Left lung (tissue), 10 donors: ENCODE results near the gene BAHCC1. TPM values are rescaled to one million over a fixed set of nuclear protein-coding genes. Genes with fewer than 3 reads are reported as not detected.
A peak's percentile ranks its signal among the peaks of the same experiment; 100 is the strongest.

Experiments used
- ATAC-seq: fragments of 200-7000 bp; cut with Tn5 transposase; one replicate; pipeline ENCODE4 v1.9.1; 2020; ENCODE audit warnings: moderate library complexity
- DNase-seq, 4 donors: peaks; one replicate each; pipeline ENCODE4 v3.0.0-alpha.2; 2013 to 2020
- H3K27ac ChIP-seq, 2 donors: fragments of 200-600 bp; sonication (generic) in 1 of 2; one replicate each; pipeline versions ENCODE4 v1.5.0 to v1.8.0; 2020 to 2021
- H3K27me3 ChIP-seq, 2 donors: fragments of 200-600 bp; sonication (generic) in 1 of 2; one replicate each; pipeline versions ENCODE4 v1.5.0 to v1.8.0; 2020 to 2021
- H3K36me3 ChIP-seq, 2 donors: fragments of 200-600 bp; sonication (generic) in 1 of 2; one replicate each; pipeline versions ENCODE4 v1.5.0 to v1.8.0; 2020 to 2021
- H3K4me1 ChIP-seq, 2 donors: fragments of 200-600 bp; one replicate each; pipeline ENCODE4 v1.8.0; 2021
- H3K4me3 ChIP-seq, 2 donors: fragments of 200-600 bp; sonication (generic) in 1 of 2; one replicate each; pipeline versions ENCODE4 v1.5.0 to v1.8.0; 2020 to 2021; ENCODE audit warnings: mild to moderate bottlenecking in 1 of 2
- H3K9me3 ChIP-seq, 2 donors: fragments of 200-600 bp; sonication (generic) in 1 of 2; one replicate each; pipeline versions ENCODE4 v1.5.0 to v1.8.0; 2020 to 2021
- intact Hi-C, 2 donors: fragments of 100-400 bp; cut with DNase I; formaldehyde crosslinking; loops; one replicate each; pipeline versions ENCODE4 v1.11.2 to v1.14.2; 2022
- polyA plus RNA-seq, 6 donors: library from polyadenylated mRNA; unstranded; fragments of 120-200 nt; gene quantifications; one replicate each; pipeline ENCODE4 v1.2.1, GENCODE V29; 2013; ENCODE audit not compliant: insufficient read length in 6 of 6
- total RNA-seq, 2 donors: library from RNA; stranded (reverse); fragmentation: NEBNext Ultra II Directional; extraction: Animal tissue kit (Norgen Biotek cat#: 25700); gene quantifications; one replicate each; pipeline ENCODE4 v1.2.1, GENCODE V29; 2021
- TF ChIP-seq, protein P1 (sequence below), 2 donors: fragments of 200-600 bp; sonication (generic) in 1 of 2; IDR thresholded peaks; one replicate each; pipeline versions ENCODE4 v1.5.0 to v1.8.0; 2021; ENCODE audit warnings: antibody characterized with exemption in 2 of 2
- donor health status: DM: no; HTN: yes; CAD: no.
- donor health status: DM: no; HTN: no; CAD: no.

BAHCC1 gene
- total and polyA plus RNA-seq, 8 donors = 13.6 to 28.5 (median 21.4) TPM

DNA sequence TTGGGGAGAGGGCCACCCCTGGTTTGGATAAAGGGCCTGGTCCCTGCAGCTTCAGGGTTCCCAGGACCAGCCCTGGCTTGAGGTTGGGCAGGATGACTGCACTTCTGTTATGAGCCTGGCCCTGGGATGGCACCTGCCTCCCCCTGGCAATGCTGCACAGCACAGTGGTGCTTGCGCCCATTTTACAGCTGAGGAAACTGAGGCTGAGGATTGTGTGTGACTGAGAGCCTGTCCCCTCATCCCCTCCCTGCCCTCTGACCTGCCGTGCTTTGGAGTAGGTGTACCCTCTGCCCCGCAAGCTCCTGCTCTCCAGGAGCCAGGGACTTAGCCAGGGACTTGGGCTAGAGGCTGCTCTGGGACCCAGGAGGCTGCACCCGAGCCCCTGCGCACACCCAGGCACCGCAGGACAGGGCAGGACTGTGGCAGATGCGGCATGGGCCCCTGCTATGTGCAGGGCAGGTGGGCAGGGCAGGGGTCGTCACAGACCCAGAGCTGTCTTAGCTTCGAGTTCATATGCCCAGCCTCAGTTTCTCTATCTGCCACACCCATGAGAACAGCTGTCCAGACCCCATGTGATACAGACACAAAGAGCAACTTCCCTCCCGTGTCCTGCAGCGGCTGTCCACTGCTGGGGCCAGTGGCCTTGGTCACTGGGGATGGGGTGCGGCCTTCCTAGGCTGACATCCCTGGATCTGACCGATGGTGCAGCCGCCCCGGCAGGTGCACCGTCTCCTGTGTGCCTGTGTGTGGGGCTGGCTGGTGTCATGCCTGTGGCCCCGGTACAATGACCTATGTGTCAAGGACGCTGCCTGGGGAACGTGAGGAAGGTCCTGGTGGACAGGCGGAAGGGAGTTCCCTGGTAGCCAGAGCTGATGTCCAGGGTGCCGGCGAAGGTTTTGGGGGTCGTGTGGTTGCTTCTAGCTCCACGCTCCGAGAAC, 36.6 kb downstream of the BAHCC1 start:
- no peak for ATAC-seq
- intact Hi-C loops = no loop called here
- H3K9me3 ChIP-seq = no peaks in the 10 kb centered on the region
- H3K27ac ChIP-seq = no peak overlapping the region
- H3K4me3 ChIP-seq = no peak overlapping the region
- peaks cover 0 to 39% of the 10 kb centered on the region in 2 donors for H3K27me3 ChIP-seq
- H3K36me3 ChIP-seq = no peaks in the 10 kb centered on the region
- H3K4me1 ChIP-seq = peaks cover 28 to 43% of the 10 kb centered on the region in 2 donors
- DNase-seq = no peak
- TF ChIP-seq, protein P1, sequence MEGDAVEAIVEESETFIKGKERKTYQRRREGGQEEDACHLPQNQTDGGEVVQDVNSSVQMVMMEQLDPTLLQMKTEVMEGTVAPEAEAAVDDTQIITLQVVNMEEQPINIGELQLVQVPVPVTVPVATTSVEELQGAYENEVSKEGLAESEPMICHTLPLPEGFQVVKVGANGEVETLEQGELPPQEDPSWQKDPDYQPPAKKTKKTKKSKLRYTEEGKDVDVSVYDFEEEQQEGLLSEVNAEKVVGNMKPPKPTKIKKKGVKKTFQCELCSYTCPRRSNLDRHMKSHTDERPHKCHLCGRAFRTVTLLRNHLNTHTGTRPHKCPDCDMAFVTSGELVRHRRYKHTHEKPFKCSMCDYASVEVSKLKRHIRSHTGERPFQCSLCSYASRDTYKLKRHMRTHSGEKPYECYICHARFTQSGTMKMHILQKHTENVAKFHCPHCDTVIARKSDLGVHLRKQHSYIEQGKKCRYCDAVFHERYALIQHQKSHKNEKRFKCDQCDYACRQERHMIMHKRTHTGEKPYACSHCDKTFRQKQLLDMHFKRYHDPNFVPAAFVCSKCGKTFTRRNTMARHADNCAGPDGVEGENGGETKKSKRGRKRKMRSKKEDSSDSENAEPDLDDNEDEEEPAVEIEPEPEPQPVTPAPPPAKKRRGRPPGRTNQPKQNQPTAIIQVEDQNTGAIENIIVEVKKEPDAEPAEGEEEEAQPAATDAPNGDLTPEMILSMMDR (IDR thresholded peaks at IDR 0.05) = no peak

DNA sequence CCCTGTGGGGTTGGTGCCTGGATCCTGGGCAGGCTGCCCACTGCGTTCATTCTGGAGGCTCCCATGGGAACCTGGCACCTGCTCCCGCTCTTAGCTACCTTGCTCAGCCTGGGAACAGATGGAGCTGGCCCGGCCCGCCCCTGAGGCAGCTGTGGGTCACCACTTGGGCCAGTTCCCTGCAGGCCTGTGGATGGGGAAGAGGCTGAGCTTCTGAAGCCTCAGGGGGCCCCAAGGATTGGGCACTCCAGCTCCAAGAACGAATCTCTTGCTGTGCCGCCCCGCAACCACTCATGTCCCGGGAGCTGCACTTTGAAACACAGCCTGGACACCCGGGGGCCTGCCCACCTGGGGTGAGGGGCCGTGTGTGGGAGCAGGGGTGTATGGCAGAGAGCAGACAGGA, 37.7 kb downstream of the BAHCC1 start:
- TF ChIP-seq, protein P1 (IDR thresholded peaks at IDR 0.05) = no peak
- ATAC-seq = peak; percentile 33
- intact Hi-C loops = no loop called here

DNA sequence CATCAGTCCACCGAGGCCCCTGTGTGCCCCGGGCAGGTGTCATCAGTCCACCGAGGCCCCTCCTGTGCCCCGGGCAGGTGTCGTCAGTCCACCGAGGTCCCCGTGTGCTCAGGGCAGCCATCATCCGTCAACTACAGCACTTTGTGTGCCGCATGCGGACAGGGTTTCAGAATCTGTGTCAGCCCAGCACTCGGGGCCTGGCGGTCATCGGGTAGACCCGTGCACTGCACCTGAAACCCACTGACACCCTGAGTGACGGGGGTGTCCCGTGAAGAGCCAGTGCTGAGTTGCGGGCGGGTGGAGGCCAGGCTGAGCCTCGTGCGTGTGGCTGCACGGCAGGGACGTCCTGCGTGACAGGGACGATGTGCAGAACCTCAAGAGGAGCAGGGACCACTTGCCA, 38.4 kb downstream of the BAHCC1 start:
- TF ChIP-seq, protein P1 (IDR thresholded peaks at IDR 0.05) = no peak
- Histone ChIP-seq H3K27me3 (peaks cover 0 to 21% of the 10 kb centered on the region in 2 donors), H3K9me3 (no peaks in the 10 kb centered on the region), H3K4me3 (no peak overlapping the region), H3K36me3 (no peaks in the 10 kb centered on the region), H3K27ac (no peak overlapping the region), H3K4me1 (peaks cover 19 to 31% of the 10 kb centered on the region in 2 donors)
- ATAC-seq = no peak
- DNase-seq = no peak
- intact Hi-C loops = no loop called here

More for the DNA sequence above, 37.7 kb downstream of the BAHCC1 start:
- peaks cover 26 to 38% of the 10 kb centered on the region in 2 donors for H3K4me1 ChIP-seq
- H3K36me3 ChIP-seq = no peaks in the 10 kb centered on the region
- H3K9me3 ChIP-seq = no peaks in the 10 kb centered on the region
- H3K27ac ChIP-seq = no peak overlapping the region
- no peak overlapping the region for H3K4me3 ChIP-seq
- peaks cover 0 to 28% of the 10 kb centered on the region in 2 donors for H3K27me3 ChIP-seq
- DNase-seq = peak in 1 of 4 donors; percentile 63

DNA sequence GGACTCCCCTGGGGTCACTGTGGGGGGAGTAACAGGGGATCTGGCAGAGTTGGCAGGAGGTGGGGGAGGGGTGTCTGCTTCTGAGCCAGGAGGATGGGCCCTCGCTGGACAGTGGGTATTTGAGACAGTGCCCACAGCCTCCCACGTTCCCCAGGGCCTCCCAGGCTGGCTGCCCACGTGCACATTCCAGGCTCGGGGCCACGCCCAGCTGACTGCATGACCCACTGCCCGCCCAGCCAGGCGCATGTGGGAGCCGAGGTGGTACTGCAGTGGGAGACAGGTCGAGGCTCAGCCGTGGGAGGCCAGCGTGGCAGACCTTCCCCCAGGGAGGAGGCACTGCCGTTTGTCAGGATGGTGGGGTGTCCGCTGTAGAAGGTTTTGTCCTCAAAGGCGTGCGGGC, 38.8 kb downstream of the BAHCC1 start:
- no peak overlapping the region for H3K4me3 ChIP-seq
- no peaks in the 10 kb centered on the region for H3K36me3 ChIP-seq
- intact Hi-C loops = no loop called here
- H3K27me3 ChIP-seq = peaks cover 0 to 16% of the 10 kb centered on the region in 2 donors
- no peak for ATAC-seq
- no peaks in the 10 kb centered on the region for H3K9me3 ChIP-seq
- no peak overlapping the region for H3K27ac ChIP-seq
- no peak for DNase-seq
- H3K4me1 ChIP-seq = peaks cover 14 to 27% of the 10 kb centered on the region in 2 donors
- TF ChIP-seq, protein P1 (IDR thresholded peaks at IDR 0.05) = no peak

DNA sequence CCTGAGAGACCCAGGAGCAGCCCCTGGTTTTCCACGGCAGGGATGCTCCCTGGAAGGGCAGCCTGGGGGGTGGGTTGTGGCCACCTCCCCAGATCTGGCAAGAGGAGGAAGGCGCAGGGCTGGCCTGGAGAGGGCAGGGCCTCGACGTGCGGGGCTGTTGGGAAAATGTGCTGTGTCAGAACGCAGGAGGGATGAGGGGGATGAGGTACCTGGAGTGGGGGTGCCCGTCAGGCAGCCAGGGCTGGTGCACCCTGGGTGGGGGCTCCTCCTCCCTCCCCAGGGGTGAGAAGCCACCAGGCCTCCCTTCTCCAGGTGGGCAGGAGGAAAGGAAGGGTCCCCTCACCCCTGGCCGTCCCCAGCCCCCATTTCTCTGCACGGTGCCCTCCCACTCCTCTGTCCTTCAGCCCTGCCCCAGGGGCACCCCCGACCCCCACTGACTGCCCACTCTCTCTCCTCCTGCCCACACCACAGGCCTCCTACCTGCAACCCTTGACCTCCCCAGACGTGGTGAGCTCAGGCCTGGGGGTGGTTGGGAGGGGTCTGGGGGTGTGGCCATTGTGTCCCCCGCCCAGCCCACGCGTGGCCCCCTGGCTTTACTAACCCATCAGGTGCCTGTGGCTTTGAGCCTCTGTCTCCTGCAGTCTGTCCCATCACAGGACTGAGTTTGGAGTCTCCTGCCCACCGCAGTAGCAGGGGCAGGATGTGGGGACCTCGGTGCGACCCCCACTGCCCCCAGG, 39.6 kb downstream of the BAHCC1 start:
- TF ChIP-seq, protein P1 (IDR thresholded peaks at IDR 0.05) = no peak
- Histone ChIP-seq H3K36me3 (no peaks in the 10 kb centered on the region), H3K4me1 (peaks cover 7 to 19% of the 10 kb centered on the region in 2 donors), H3K4me3 (no peak overlapping the region), H3K27ac (no peak overlapping the region), H3K27me3 (peaks cover 0 to 9% of the 10 kb centered on the region in 2 donors), H3K9me3 (no peaks in the 10 kb centered on the region)
- ATAC-seq (no peak), DNase-seq (no peak)
- intact Hi-C loops = no loop called here
